ENCODE data around the gene PRKG1.

Gene PRKG1

GRCh38 chr10:52040486-52040885 lies 966.2 kb downstream of the PRKG1 start:
- no peak for DNase-seq

- no peak for DNase-seq
These were observed 969.5 kb downstream of the PRKG1 start for GRCh38 chr10:52043811-52044210.

- no peak for DNase-seq
These were observed 973.8 kb downstream of the PRKG1 start for GRCh38 chr10:52048051-52048450.

- DNase-seq, result no peak
These were observed 976.3 kb downstream of the PRKG1 start for GRCh38 chr10:52050429-52051047.

- no peak for DNase-seq
These were observed 979.2 kb downstream of the PRKG1 start for GRCh38 chr10:52053497-52053896.

GRCh38 chr10:52056291-52056690 lies 982.0 kb downstream of the PRKG1 start:
- DNase-seq, result no peak

GRCh38 chr10:52059089-52059488 lies 984.8 kb downstream of the PRKG1 start:
- DNase-seq, result no peak

GRCh38 chr10:52063159-52063558 lies 988.9 kb downstream of the PRKG1 start:
- no peak for DNase-seq

GRCh38 chr10:52064084-52064845 lies 990.0 kb downstream of the PRKG1 start:
- DNase-seq, result no peak

GRCh38 chr10:52066383-52066782 lies 992.1 kb downstream of the PRKG1 start:
- no peak for DNase-seq

GRCh38 chr10:52068485-52068884 lies 994.2 kb downstream of the PRKG1 start:
- DNase-seq, result no peak

GRCh38 chr10:52071814-52072213 lies 997.5 kb downstream of the PRKG1 start:
- no peak for DNase-seq

- DNase-seq, result no peak
These were observed 1000.3 kb downstream of the PRKG1 start for GRCh38 chr10:52074505-52075026.

- DNase-seq, result no peak
These were observed 1003.5 kb downstream of the PRKG1 start for GRCh38 chr10:52077814-52078213.

- no peak for DNase-seq
These were observed 1004.2 kb downstream of the PRKG1 start for GRCh38 chr10:52078397-52078937.

- DNase-seq, result no peak
These were observed 1008.0 kb downstream of the PRKG1 start for GRCh38 chr10:52082307-52082706.

GRCh38 chr10:52083422-52083821 lies 1009.1 kb downstream of the PRKG1 start:
- DNase-seq, result no peak

- no peak for DNase-seq
These were observed 1018.1 kb downstream of the PRKG1 start for GRCh38 chr10:52092390-52092789.

- no peak for DNase-seq
These were observed 1023.8 kb downstream of the PRKG1 start for GRCh38 chr10:52098130-52098529.

- DNase-seq, result no peak
These were observed 1024.8 kb downstream of the PRKG1 start for GRCh38 chr10:52099026-52099600.

GRCh38 chr10:52100011-52100547 lies 1025.8 kb downstream of the PRKG1 start:
- no peak for DNase-seq

GRCh38 chr10:52105301-52105700 lies 1031.0 kb downstream of the PRKG1 start:
- no peak for DNase-seq

- no peak for DNase-seq
These were observed 1031.7 kb downstream of the PRKG1 start for GRCh38 chr10:52106011-52106410.

GRCh38 chr10:52106899-52107298 lies 1032.6 kb downstream of the PRKG1 start:
- DNase-seq, result no peak
